GM19324 (cell line): Measurements from ENCODE around the gene SIPA1L3.
"Not testable (repeated sequence)": the region's sequence is repeated elsewhere in the genome, so short reads cannot be mapped to it uniquely, and the experiment has no call there.

Experiments
- ATAC-seq: cut with Tn5 transposase; IDR thresholded peaks from one replicate; pipeline ENCODE4 v1.9.1; 2021; ENCODE audit warnings: mild to moderate bottlenecking, moderate library complexity; ENCODE audit not compliant: unreplicated experiment, low FRiP score

Gene SIPA1L3

DNA sequence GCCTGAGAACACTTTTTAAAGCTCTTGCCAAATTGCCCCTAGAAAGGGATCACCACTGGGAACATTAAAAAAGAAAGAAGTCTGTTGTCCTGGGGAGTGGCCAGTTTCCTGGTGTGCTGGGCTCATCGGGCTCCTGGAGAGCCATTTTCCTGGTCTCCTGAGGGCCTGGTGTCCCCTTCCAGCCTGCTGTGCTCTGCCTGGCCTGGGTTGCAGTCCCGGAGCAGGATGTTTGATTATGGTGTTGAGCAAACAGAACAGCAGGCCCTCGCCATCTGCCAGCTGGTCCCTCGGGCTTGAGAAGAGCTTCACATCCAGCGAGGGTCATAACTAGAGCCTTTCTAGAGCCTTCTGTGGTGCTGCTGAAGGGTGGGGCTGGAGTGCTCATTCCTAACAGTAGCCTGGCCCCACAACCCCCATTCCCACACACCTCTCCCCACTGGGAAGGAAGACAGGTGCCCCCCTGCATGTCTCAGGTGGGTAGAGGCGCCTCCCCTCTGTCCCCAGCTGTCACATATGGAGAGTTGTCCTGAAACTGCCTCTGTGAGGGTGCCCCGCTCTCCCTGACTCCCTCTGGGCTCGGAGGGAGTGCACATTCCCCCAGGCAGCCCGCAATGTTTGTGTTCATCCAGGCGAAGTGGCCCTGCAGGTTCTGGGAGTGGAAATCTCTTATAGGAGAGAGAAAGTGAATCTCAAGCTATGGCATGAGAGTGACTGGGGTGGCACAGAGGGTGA lies 151.1 kb downstream of the SIPA1L3 start:
- no peak for ATAC-seq

- no peak for ATAC-seq
Observed at GRCh38 chr19:38059897-38060296, 152.9 kb downstream of the SIPA1L3 start.

DNA sequence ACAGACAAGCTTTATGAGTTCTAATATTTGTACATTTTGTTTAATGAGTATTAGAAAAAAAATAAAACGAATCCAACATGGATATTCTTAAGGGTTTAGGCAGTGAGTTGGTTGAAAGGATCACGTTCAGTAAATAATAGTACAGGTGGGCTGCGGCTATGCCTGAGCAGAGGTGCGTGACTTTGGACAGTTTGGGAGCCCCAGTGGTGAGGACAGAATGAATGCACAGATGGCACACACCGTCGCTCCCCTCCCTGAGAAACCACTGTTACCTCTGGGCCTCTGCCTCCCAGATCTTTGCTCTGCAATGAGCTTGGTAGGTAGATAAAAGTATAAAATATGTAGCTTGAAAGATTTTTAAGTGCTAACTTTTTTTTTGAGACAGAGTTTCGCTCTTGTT lies 153.3 kb downstream of the SIPA1L3 start:
- no peak for ATAC-seq

DNA sequence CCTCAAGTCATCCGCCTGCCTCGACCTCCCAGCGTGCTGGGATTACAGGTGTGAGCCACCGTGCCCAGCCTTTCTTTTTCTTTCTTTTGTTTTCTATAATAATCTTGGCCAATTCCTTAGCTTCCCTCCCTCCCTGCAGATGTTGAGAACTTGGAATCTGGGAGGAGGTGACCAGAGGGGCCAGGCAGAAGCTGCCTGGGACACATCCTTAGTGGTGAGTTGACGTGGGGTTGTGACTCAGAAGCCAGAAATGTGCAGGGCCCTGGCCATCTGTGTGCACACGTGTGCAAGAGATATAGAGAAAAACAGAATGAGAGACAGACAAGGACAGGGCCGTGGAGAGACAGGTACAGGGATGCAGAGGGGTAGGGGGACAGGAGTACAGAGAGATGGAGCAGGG lies 154.3 kb downstream of the SIPA1L3 start:
- no peak for ATAC-seq

GRCh38 chr19:38062959-38063761 lies 156.2 kb downstream of the SIPA1L3 start:
- no peak for ATAC-seq

- ATAC-seq: no peak
Observed at GRCh38 chr19:38063928-38064327, 156.9 kb downstream of the SIPA1L3 start.

DNA sequence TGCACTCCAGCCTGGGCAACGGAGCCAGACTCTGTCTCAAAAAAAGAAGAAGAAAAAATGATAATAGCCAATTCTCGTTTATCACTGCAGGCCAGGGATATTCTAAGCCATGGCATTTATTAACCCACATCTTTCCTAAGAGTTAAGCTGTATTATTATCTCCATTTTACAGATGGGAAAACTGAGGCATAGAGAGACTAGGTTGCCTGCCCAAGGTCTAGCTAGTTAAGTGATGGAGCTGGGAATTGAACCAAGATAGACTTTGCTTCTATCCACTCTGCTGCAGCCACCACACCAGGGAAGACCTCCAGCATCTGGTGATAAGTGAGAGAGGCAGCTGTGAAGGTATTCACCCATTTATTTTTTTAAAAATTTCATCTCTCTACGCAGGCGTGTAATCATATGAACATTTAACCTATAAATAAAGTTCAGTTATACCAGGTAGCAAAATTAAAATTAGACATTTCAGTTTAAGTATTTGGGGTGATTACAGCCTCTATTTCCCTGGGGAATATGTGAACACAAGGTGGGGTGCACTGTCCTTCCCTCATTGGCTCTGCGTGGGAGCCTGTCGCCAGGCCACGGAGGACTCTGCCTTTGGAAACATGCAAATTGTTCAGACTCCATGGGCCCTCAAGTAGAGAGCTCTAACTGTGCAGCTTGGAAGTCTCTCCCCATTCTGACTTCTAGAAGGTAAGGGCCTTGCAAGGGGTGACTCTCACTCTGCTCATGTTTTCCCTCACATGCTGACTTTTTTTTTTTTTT lies 157.8 kb downstream of the SIPA1L3 start:
- ATAC-seq: no peak

- ATAC-seq: not testable (repeated sequence)
Observed at GRCh38 chr19:38065775-38066174, 158.8 kb downstream of the SIPA1L3 start.

DNA sequence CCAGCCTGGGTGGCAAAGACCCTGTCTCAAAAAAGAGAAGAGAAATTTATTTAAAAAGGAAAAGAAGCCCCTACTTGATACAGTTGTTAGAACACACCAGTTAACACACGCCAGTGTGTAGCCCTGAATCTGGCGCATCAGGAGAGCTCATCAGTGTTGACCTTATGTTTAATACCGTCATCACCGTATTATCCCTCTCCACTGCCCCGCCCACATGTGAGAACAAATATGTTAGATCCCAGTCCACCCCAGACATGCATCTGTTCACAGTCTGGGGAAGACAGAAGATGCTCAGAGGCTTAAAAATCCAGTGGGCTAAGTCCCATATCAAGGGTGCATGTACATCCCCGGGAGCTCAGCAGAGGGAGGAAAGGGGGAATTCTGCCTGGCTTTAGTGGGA lies 161.8 kb downstream of the SIPA1L3 start:
- ATAC-seq: no peak

DNA sequence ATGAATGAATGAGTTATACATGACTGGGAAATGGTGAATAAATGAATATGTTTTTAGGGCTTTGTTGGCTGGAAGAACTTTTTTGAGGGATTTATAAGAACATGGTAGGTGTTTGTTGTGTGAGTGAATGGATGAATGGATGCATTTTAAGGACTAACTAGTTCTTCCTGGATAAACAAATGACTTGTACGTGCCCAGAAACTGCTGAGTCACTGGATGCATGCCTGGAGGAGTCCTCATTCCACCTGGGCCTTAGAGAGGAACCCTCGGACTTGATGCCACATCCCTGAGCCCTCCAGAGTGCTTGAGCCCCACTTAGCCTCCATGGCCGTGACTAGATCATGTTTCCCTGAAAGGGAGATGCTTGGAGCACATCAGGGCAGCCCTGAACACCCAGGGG lies 163.6 kb downstream of the SIPA1L3 start:
- no peak for ATAC-seq

DNA sequence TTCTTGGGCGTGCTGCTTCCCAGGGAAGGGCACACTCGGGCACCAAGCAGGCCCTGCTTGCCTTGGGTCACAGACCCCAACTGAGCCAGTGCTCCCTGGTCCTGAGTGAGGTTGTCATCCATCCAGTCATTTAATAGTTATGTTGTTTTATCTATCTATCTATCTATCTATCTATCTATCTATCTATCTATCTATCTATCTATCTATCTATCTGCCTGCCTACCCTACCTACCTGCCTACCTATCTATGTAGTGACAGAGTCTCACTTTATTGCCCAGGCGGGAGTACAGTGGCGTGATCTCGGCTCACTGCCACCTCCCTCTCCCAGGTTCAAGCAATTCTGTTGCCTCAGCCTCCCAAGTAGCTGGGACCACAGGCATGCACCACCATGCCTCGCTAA lies 164.0 kb downstream of the SIPA1L3 start:
- not testable (repeated sequence) for ATAC-seq

DNA sequence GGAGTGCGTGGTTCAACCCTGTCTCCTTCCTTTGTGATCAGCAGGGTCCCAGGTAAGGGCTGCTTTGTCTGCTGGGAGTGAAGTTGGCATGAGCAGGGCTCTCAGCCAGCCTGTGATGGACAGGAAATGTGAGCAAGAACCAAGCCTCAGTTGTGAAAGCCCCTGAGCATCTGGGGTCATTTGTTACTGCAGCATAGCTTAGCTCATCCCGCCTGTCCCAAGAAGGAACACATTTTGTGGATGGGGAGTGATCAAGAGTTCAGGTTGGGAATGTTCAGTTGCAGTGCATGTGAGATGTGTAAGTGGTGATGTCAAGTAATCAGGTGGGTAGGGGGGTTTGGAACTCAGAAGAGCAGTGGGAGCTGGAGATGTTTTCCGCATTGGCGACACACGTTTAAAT lies 164.6 kb downstream of the SIPA1L3 start:
- ATAC-seq: no peak

GRCh38 chr19:38072776-38073750 lies 166.1 kb downstream of the SIPA1L3 start:
- ATAC-seq: no peak

DNA sequence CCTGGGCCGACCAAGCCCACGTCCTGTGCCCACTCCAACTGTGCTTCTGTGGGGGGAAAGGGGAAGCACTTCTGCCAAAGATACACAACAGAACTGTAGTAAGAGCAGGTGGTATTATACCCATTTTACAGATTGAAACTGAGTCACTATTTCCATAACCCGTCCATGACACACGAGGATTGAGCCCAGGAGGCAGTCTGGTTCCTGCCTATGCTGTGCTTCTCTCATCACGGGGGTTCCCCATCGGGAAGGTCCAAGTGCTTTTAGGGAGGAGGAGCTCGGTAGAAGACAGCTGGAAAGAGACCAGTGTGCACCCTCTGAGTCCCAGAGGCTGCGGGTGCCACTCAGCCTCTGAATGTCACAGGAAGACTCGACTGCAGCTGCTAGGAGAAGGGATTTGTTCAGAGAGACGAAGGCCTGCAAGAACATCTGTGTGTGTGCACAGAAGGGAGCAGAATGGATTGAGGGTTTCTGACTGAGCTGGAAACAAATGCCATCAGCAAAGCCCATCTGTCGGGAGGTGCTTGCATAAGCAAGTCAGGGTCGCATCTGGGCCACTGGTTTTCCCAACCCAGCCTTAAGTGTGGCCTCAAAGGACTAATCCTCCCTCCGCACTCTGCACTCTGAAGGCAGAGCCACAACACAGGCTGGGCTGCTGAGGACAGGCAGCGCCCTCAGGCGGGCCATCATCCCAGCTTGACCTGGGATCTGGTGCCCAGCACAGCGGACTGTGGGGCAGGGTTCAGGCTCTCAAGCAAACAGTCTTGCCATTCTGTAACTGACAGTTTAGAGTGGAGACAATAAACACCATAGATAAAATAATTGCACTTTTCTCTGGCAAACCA lies 167.1 kb downstream of the SIPA1L3 start:
- no peak for ATAC-seq

- no peak for ATAC-seq
Observed at GRCh38 chr19:38076337-38076736, 169.3 kb downstream of the SIPA1L3 start.

- no peak for ATAC-seq
Observed at GRCh38 chr19:38078302-38078930, 171.4 kb downstream of the SIPA1L3 start.

DNA sequence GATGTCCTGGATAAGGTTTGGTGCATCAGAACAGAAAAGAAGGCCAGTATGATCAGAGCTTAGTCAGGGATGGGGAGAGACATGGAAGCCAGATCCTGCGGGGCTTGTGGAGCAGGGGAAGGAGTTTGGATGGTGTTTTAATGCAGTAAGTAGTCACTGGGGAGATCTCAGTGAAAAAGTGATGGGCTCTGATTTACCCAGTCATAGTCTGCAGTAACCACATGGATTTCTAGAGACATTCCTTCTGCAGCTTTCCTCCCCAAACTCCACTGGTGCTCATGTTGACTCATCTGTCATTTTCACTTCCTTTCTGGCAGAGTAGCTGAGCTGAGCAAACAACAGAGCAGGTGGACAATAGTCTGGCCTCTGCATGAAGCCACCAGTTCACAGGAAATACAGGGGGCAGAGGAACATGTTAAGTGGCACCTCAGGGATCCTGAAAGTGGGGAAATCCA lies 172.9 kb downstream of the SIPA1L3 start:
- ATAC-seq: no peak

DNA sequence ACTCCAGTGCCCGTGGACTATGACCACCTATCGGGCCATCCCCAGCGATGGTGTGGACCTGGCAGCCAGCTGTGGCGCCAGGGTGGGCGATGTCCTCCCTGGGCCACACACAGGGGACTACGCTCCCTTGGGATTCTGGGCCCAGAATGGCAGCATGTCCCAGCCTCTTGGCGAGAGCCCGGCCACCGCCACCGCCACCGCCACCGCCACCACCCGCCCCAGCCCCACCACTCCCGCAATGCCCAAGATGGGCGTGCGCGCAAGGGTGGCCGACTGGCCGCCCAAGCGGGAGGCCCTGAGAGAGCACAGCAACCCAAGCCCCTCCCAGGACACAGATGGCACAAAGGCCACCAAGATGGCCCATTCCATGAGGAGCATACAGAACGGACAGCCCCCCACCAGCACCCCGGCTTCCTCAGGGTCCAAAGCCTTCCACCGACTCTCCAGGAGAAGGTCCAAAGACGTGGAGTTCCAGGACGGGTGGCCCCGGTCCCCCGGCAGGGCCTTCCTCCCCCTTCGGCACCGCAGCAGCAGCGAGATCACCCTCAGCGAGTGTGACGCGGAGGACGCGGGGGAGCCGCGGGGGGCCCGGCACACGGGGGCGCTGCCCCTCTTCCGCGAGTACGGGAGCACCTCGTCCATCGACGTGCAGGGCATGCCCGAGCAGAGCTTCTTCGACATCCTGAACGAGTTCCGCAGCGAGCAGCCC lies 174.7 kb downstream of the SIPA1L3 start:
- no peak for ATAC-seq
